K562 (cell line): ENCODE results near the gene CSMD2. TPM values are rescaled to one million over a fixed set of nuclear protein-coding genes. Genes with fewer than 3 reads are reported as not detected.

ENCODE experiments used
- ATAC-seq: fragments of 200-7000 bp; cut with Tn5 transposase; 3 replicates; pipeline ENCODE4 v1.9.1; 2020; ENCODE audit warnings: moderate library complexity
- BruUV-seq: library from RNA; stranded (reverse); fragments of 400-500 nt; replicated peaks from 2 replicates; lab custom pipeline; 2021; lab: Mats Ljungman, UMichigan
- CTCF ChIA-PET: fragments of 300-600 bp; formaldehyde crosslinking; extraction: SDS; loops from one replicate; lab custom pipeline; 2021; ENCODE audit warnings: low intra/inter-chr PET ratio; lab: Yijun Ruan, JAX
- POLR2A ChIA-PET: fragments of 300-600, 350-650 bp; sonication (Branson Sonifier 250); formaldehyde crosslinking; extraction: SDS; loops from one replicate; lab custom pipeline; 2021; ENCODE audit warnings: antibody characterized with exemption, inconsistent platforms; lab: Yijun Ruan, JAX
- DNase-seq, 4 experiments: peaks; one replicate each; pipeline versions ENCODE4 v3.0.0 to v3.0.0-alpha.2; 2011 to 2018; ENCODE audit warnings: low spot score in 3 of 4, mixed read lengths in 3 of 4; ENCODE audit errors: extremely low read depth in 1 of 4
- FAIRE-seq: peaks from 2 replicates; lab custom pipeline; 2011; peaks lifted over from hg19 to GRCh38; lab: Jason Lieb, UNC
- H2AFZ ChIP-seq: 2 replicates; pipeline ENCODE4 v1.6.0; 2011; ENCODE audit warnings: low read depth, low read length, control low read depth, inconsistent platforms
- H3K27ac ChIP-seq: fragments of 200-600 bp; 3 replicates; pipeline ENCODE4 v1.8.0; 2011; ENCODE audit warnings: low read depth, mild to moderate bottlenecking, control low read depth, inconsistent platforms, low read length, moderate library complexity, mixed read lengths; ENCODE audit errors: extremely low read depth
- H3K27me3 ChIP-seq, 2 experiments: fragments of 300-600 bp in 1 of 2; 2 replicates in 1 of 2; 3 replicates in 1 of 2; pipeline versions ENCODE4 v1.6.0 to v1.8.0; 2011; ENCODE audit warnings: inconsistent platforms in 2 of 2, low read length in 2 of 2, mild to moderate bottlenecking in 1 of 2, mixed read lengths in 1 of 2, moderate library complexity in 1 of 2; ENCODE audit not compliant: control insufficient read depth in 2 of 2, insufficient read depth in 2 of 2
- H3K36me3 ChIP-seq: fragments of 300-600 bp; 3 replicates; pipeline ENCODE4 v1.8.0; 2011; ENCODE audit warnings: mild to moderate bottlenecking, low read length, inconsistent platforms; ENCODE audit not compliant: control insufficient read depth, insufficient read depth
- H3K4me1 ChIP-seq, 2 experiments: fragments of 200-600 bp in 1 of 2; replicated peaks in 1 of 2; 2 replicates in 1 of 2; 3 replicates in 1 of 2; pipeline versions ENCODE4 v1.5.1 to v1.8.0; 2011; ENCODE audit warnings: inconsistent platforms in 2 of 2, low read length in 2 of 2, mild to moderate bottlenecking in 1 of 2, mixed read lengths in 1 of 2, moderate library complexity in 1 of 2; ENCODE audit not compliant: control insufficient read depth in 2 of 2, insufficient read depth in 2 of 2
- H3K4me2 ChIP-seq: 2 replicates; pipeline ENCODE4 v1.6.1; 2011; ENCODE audit warnings: low read length, control low read depth, inconsistent platforms, mixed read lengths; ENCODE audit not compliant: insufficient read depth
- H3K4me3 ChIP-seq: fragments of 200-600 bp; sonication (generic), shearing (Covaris generic); 2 replicates; pipeline ENCODE4 v1.5.1; 2016; ENCODE audit warnings: control low read depth, inconsistent platforms
- H3K79me2 ChIP-seq: fragments of 200-600 bp; 3 replicates; pipeline ENCODE4 v1.8.0; 2011; ENCODE audit warnings: low read length, inconsistent platforms; ENCODE audit not compliant: control insufficient read depth, insufficient read depth
- H3K9ac ChIP-seq, 2 experiments: 2 replicates each; pipeline versions ENCODE4 v1.6.0 to v1.6.1; 2011; ENCODE audit warnings: low read depth in 2 of 2, low read length in 2 of 2, control low read depth in 1 of 2, inconsistent platforms in 1 of 2, mild to moderate bottlenecking in 1 of 2, mixed read lengths in 1 of 2; ENCODE audit not compliant: insufficient read depth in 1 of 2
- H3K9me1 ChIP-seq: one replicate; pipeline ENCODE4 v1.6.0; 2011; ENCODE audit warnings: inconsistent platforms, mild to moderate bottlenecking, low read length, moderate library complexity; ENCODE audit not compliant: control insufficient read depth, insufficient read depth
- H3K9me3 ChIP-seq: replicated peaks from 2 replicates; pipeline ENCODE4 v1.5.1; 2011; ENCODE audit warnings: low read depth, low read length, inconsistent platforms; ENCODE audit not compliant: control insufficient read depth, insufficient read depth
- H4K20me1 ChIP-seq: replicated peaks from 2 replicates; pipeline ENCODE4 v1.6.1; 2011; ENCODE audit warnings: low read length, inconsistent platforms, mixed read lengths; ENCODE audit not compliant: control insufficient read depth, insufficient read depth
- CBFA2T3 ChIP-seq: fragments of 450-650 bp; IDR thresholded peaks from 2 replicates; pipeline ENCODE4 v1.6.1; 2017
- CREM ChIP-seq: IDR thresholded peaks from 2 replicates; pipeline ENCODE4 v1.6.1; 2014; ENCODE audit warnings: antibody characterized with exemption, low read depth
- KLF10 ChIP-seq: fragments of 250-450 bp; sonication (Bioruptor Pico); IDR thresholded peaks from 2 replicates; pipeline ENCODE4 v1.6.1; 2021; ENCODE audit warnings: matching md5 sums
- MTF1 ChIP-seq: fragments of 250-450 bp; sonication (Bioruptor Pico); IDR thresholded peaks from 2 replicates; pipeline ENCODE4 v1.9.0; 2021; ENCODE audit warnings: moderate library complexity, mild to moderate bottlenecking, inconsistent platforms, borderline replicate concordance
- NBN ChIP-seq: fragments of 450-650 bp; IDR thresholded peaks from 2 replicates; pipeline ENCODE4 v1.6.1; 2016; ENCODE audit warnings: low read depth, mild to moderate bottlenecking
- SMARCE1 ChIP-seq: fragments of 450-650 bp; IDR thresholded peaks from 2 replicates; pipeline ENCODE4 v1.7.1; 2016; ENCODE audit warnings: mild to moderate bottlenecking
- ZNF133 ChIP-seq: fragments of 250-450 bp; sonication (Bioruptor Pico); IDR thresholded peaks from 2 replicates; pipeline ENCODE4 v1.4.0; 2020; ENCODE audit warnings: mild to moderate bottlenecking
- WGBS: fragments of 100-300 bp; shearing (Covaris generic); methylation state at CpG from one replicate; pipeline ENCODE4 v1.1.6; 2016; ENCODE audit warnings: low coverage, mixed read lengths; ENCODE audit not compliant: insufficient coverage; ENCODE audit errors: missing lambda C conversion rate; 5-methylcytosine and 5-hydroxymethylcytosine counted together
- in situ Hi-C: fragments of 300-500 bp; cut with MboI; formaldehyde crosslinking; loops from 4 replicates; pipeline ENCODE4 v1.15.0; 2018; ENCODE audit warnings: inconsistent platforms, mixed read lengths
- intact Hi-C: fragments of 100-400 bp; cut with micrococcal nuclease; formaldehyde crosslinking; loops from 2 replicates; pipeline ENCODE4 v1.14.2; 2022
- polyA plus RNA-seq, 8 experiments: library from polyadenylated mRNA; depleted of rRNA in 4 of 8; stranded (reverse) in 5 of 8; unstranded in 3 of 8; fragments of >200 nt; fragmentation: Nextera tagmentation in 2 of 8; fragmentation: Illumina TruSeq in 1 of 8; extraction: Ambion mirVana in 2 of 8; extraction: Trizol in 1 of 8; gene quantifications; 2 replicates each; pipeline versions ENCODE4 v1.2.1 to v1.2.3, GENCODE V29; 2011 to 2014; ENCODE audit warnings: inconsistent platforms in 1 of 8, missing spikeins in 1 of 8
- total RNA-seq, 7 experiments: library from RNA; depleted of rRNA in 6 of 7; stranded (reverse); fragments of >200 nt in 6 of 7; fragmentation: Illumina TruSeq in 2 of 7; extraction: Trizol in 2 of 7; gene quantifications; 2 replicates each; pipeline versions ENCODE4 v1.2.1 to v1.2.3, GENCODE V29; 2011 to 2021; ENCODE audit warnings: low replicate concordance in 1 of 7
- TF ChIP-seq, protein P1 (sequence below): IDR thresholded peaks from 3 replicates; pipeline ENCODE4 v1.6.1; 2011; ENCODE audit warnings: borderline replicate concordance, mild to moderate bottlenecking; ENCODE audit not compliant: insufficient read length, insufficient read depth
- TF ChIP-seq, protein P2 (sequence below), 3 experiments: IDR thresholded peaks in 2 of 3; conservative IDR thresholded peaks in 1 of 3; 2 replicates each; pipeline ENCODE4 v1.5.1; 2011 to 2012; ENCODE audit warnings: low read length in 3 of 3, mild to moderate bottlenecking in 3 of 3, control low read depth in 2 of 3, improper control_type of control experiment in 1 of 3, inconsistent platforms in 1 of 3, low read depth in 1 of 3, mixed read lengths in 1 of 3, moderate library complexity in 1 of 3; ENCODE audit not compliant: insufficient read depth in 2 of 3

The CSMD2 gene
- total and polyA plus RNA-seq, 9 of the 15 experiments (the other 6 are each of a cell fraction or from before 2014, with no cell fraction given): not detected

DNA sequence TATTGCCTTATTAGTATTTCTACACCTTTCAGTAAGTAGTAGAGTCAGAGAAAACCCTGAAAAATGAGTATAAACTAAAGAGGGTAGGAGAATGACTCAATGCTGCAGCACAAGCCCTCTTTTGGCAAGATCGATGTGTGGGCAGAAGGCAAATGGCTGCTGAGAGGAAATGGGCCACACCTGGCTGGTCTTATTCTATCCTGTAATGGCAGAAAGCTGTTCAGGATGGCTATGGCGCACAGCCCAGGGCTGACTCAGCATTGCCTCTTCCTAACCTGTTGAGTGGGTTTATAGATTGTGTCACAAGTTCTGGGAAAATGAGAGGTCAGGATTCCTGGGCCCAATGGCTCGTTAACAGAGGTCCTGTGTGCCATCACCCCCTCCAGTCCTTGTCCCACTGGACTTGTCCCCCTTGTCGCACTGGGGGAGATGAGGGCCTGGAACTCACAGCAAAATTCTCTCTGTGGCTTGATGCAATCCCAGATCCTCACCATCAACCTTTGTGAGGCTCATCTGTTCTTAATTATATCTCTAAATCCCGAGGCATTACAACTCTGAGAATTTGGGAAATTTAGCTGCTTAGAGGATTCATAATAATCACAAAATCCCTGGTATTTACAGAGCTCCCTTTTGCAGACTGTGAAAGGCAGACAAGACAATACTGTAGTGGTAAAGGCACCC, 287.9 kb downstream of the CSMD2 start (continued):
- TF ChIP-seq ZNF133 (CRISPR knock-in tag) (no peak), CREM (no peak), NBN (no peak), MTF1 (no peak), CBFA2T3 (no peak)
- TF ChIP-seq, protein P1, sequence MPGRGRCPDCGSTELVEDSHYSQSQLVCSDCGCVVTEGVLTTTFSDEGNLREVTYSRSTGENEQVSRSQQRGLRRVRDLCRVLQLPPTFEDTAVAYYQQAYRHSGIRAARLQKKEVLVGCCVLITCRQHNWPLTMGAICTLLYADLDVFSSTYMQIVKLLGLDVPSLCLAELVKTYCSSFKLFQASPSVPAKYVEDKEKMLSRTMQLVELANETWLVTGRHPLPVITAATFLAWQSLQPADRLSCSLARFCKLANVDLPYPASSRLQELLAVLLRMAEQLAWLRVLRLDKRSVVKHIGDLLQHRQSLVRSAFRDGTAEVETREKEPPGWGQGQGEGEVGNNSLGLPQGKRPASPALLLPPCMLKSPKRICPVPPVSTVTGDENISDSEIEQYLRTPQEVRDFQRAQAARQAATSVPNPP: no peak
- TF ChIP-seq, all 486 proteins: peak for 0

DNA sequence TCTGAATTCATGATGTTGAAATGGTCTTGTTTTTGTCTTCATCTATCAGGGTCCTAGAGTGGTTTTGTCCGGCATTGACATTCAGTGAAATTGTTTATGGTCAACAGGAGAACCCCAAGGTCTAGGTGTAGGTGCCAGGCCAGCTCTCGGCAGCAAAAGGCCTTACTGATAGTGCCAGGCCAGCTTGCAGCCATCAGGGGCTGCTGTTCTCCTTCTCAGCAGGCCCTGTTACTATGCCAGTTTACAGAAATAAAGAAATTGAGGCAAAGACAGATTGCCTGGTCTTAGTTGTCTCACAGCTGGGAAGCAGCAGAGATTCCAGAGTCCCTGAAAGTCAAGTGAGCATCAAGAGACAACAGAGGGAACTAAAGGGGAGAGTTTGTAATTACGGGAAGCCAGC, 289.2 kb downstream of the CSMD2 start:
- 1% methylated on average over 3 of the region's 3 CpGs for WGBS
- FAIRE-seq (no peak), DNase-seq (no peak), ATAC-seq (no peak)
- Histone ChIP-seq H2AFZ (no peak overlapping the region), H4K20me1 (no peaks in the 10 kb centered on the region), H3K9me1 (no peaks in the 10 kb centered on the region), H3K9me3 (no peaks in the 10 kb centered on the region; the same call in 1 of the 2 replicates), H3K27me3 (no peaks in the 10 kb centered on the region), H3K36me3 (no peaks in the 10 kb centered on the region), H3K79me2 (no peaks in the 10 kb centered on the region), H3K4me3 (no peak overlapping the region), H3K27ac (no peak overlapping the region), H3K9ac (no peak overlapping the region), H3K4me1 (no peaks in the 10 kb centered on the region), H3K4me2 (no peak overlapping the region)
- intact Hi-C loops: no loop called here
- POLR2A ChIA-PET: no interaction called here
- no peak for TF ChIP-seq KLF10 (CRISPR knock-in tag)
- TF ChIP-seq, protein P2, sequence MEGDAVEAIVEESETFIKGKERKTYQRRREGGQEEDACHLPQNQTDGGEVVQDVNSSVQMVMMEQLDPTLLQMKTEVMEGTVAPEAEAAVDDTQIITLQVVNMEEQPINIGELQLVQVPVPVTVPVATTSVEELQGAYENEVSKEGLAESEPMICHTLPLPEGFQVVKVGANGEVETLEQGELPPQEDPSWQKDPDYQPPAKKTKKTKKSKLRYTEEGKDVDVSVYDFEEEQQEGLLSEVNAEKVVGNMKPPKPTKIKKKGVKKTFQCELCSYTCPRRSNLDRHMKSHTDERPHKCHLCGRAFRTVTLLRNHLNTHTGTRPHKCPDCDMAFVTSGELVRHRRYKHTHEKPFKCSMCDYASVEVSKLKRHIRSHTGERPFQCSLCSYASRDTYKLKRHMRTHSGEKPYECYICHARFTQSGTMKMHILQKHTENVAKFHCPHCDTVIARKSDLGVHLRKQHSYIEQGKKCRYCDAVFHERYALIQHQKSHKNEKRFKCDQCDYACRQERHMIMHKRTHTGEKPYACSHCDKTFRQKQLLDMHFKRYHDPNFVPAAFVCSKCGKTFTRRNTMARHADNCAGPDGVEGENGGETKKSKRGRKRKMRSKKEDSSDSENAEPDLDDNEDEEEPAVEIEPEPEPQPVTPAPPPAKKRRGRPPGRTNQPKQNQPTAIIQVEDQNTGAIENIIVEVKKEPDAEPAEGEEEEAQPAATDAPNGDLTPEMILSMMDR (IDR thresholded peaks at IDR 0.05 in 2 of 3, conservative IDR thresholded peaks at IDR 0.05 in 1 of 3; ENCODE audit: insufficient read depth in 2 of 3, low read depth in 1 of 3, low read length in 3 of 3): peak in 1 of 3 experiments; percentile 8; a peak in 1 of 6 replicates
- no peak for TF ChIP-seq SMARCE1
- CTCF ChIA-PET: no interaction called here
- in situ Hi-C loops: no loop called here
- BruUV-seq: no TSS peak
